GM18867 (cell line): ENCODE results near the gene CLEC7A.

Experiments used
- ATAC-seq: cut with Tn5 transposase; IDR thresholded peaks from one replicate; pipeline ENCODE4 v1.9.1; 2021; ENCODE audit warnings: mild to moderate bottlenecking, moderate library complexity; ENCODE audit not compliant: unreplicated experiment

The CLEC7A gene

DNA sequence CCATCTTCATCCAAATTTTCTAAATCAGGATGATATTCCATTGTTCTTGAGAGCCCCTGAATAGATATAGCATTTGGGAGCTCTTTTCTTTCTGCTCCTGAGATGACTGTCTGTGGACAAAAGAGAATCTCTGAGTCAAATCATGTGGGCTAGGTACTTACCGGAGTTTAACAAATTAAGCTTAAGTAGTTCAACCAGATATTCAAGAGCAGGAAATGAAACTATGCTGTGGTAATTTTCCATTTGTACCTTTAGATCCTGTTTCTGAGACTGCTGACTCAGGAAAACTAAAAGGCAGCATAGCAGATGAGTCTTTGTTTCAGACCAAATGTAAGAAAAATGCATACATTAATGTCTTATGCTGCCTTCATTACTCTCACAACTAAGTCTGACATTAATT, at the start of gene CLEC7A:
Gene CLEC7A (minus strand): TSS at position 158 of the 400 bp plus-strand sequence. CDS start 117 bp downstream, at position 41.
- peak; percentile 85 for ATAC-seq

DNA sequence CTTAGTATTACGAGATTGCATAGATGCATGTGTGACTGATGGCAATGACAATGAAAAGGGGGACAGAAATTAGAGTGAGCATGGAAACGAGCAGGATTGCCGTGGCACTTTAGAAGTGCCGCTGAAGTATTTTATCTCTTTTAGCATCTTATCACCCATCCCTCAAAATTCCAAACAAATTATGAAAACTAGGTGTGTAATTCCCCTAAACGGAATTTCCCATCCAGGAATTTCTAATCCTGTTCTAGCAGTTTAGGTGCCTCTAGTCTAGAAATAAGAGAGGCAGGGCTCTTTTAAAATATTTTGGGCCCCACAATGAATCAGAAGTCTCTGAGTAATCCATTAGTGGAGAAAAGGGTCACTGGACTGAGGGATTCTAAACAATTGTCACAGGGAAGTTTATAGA, 49.8 kb upstream of the CLEC7A start:
- no peak for ATAC-seq

DNA sequence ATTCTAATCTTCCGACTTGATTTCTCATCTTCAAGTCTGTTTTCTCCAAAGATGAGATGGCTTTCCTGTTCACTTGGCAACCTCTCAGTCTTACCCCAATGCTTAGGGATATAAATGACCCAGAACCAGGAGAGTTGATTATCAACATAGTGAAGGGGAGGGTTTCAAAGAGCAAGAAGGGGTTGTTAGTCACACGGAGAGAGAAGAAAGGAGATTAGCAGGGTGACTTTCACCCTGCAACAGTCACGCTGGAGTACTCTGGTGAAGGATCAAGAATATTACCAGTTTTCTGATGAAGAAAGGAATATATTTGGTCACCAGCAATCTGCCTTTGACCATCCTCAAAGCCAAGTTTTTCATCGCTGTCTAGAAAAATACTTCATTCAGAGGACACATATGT, 48.8 kb upstream of the CLEC7A start, which contains the start of gene TMEM52B:
Gene TMEM52B (plus strand): TSS at position 212 of the 400 bp plus-strand sequence. CDS start 543 bp downstream, outside the sequence.
- ATAC-seq = no peak

DNA sequence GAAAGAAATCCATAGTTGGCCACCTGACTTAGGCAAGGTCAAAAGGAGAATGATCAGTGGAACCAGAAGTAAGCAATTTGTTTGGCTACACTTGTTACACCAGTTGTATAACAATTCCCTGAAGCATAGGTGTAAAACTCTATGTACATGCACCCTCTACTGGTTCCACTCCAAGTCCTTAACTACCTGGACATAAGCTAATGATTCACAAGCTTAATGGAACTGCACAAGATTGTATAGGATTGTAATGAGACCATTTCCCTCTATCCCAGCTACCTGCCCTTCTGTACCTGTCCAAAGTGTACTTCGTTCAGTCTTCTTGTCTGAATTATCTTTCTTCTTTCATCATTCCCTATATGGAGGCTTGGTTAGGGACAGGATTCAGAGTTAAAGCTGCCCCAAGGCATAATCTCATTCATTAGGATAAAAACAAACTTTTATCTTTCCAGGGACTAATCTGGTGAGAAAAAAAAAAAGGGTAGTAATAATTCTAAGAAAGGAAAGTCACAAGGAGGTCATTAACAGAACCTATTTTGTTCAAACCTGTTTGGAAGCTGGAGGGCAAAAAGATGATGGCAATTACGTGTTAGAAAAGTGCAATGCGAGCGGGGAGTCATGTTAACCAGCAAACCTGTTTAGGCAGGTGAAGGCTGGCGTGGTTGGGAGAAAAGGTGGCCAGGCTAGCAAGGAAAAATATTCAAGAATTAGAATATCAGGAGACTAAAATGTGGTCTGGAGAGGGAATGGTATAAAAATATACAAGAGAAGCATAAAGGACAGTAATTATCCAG, 46.0 kb upstream of the CLEC7A start:
- no peak for ATAC-seq

DNA sequence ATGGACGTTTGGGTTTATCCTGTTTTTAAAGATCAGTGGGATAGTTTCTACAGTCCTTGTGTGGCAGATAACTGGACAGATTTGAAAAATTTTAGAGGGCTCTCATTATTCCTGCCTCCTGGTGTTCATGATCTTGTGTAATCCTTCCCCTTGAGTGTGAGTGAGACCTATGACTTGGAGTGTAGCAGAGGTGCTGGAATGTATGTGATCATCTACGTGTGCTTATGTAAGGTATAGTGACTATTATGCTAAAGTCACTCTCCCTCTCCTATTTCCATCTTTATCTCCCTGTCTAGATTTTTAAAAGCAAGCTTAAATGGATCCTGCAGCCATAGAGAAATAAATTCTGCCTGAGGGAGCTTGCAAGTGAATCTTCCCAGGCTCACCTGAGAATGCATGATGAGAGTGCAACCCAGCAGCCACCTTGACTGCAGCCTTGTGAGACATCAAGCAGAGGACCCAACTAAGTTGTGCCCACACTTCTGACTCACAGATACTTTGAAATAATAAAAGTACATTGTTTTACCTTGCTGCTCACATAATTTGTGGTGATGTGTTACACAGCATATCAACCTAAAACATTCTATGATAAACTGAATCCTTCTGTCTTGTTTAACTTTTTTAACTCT, 45.1 kb upstream of the CLEC7A start:
- no peak for ATAC-seq

DNA sequence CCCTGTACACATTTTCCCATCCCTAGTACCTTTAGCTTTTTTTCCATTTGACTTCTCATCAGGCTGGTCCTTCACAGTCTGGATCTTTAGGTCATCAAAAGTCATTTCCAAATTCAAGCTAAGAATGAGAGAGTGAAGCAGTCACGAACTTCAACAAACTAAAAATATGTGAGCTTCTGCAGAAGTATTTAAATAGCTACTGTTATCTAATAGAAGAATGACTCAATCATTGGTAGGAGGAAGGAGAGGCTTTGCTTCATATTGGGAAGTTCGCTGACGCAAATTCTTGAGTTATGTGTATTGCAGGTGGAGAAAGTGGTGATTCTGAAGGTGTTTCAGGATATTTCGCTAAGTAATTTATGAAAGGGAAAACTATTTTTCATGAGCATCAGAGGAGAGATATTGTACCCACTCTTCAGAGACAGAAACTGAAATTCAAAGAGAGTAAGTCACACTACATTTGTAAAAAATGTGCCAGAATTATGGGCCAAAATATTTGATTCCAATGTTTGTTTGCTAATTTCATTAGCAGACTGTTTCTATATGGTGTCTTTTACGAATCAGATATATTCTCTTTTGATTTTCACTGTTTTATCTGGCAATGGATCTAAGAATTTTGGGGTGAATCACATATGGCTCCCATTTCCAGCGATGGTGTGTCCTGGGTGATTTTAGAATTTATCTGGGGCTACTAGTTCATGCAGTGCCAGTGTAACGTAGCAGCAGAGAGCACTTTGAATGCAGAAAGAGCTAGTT, 42.2 kb upstream of the CLEC7A start, which contains the start of gene OLR1:
Gene OLR1 (minus strand): TSS at position 160 of the 756 bp plus-strand sequence. CDS start 55 bp downstream, at position 105.
- no peak for ATAC-seq

DNA sequence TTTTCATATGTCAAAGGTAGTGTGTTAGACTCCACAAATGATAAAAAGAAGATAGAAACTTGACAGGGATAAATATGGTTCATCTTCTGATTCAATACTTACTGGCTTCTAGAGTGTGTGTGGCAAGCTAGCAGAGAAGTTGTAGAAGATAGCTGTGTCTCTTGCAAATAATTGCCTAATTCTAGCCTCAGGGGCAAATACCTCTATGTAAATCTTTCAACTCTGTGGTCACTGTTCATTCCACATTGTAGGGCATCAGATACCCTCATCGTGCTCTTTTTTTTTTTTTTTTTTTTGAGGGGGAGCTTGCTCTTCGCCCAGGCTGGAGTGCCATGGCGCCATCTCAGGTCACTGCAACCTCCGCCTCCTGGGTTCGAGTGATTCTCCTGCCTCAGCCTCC, 40.2 kb upstream of the CLEC7A start:
- no peak for ATAC-seq

DNA sequence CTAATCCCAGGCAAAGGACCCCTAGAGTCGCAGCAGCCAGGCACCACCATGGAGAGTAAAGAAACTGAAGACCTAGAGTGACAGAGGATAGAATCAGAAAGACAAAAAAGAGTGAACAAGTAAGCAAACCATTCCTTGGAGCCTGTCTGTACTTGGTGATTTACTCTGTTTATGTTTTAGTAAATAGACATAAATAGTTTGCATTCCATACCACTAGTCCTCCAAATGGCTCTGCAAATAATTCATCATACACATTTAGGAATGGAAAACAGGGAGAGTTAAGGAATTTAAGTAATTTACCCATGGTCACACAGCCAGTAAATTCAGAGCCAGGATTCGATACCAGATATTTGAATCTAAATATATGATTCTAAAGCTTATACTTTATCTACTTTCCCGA, 39.1 kb upstream of the CLEC7A start:
- no peak for ATAC-seq

DNA sequence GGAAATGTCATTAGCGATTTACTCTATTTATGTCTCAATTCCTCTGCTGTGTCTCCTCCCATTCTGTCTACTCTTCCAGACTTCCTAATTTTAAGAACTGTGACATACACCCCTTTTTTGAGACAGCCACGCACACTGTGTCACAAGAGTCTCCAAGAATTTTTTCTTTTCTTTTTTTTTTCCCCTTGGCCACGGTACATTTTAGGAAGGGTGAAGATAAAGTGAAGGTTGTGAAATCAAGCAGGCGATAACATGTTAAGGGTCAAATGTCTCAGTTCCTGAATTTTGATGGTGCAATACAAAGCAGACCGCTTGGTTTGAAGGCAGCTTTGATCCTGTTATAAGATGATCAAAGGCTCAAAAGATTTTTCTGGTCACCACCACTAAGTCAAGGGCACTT, 37.6 kb upstream of the CLEC7A start:
- no peak for ATAC-seq

DNA sequence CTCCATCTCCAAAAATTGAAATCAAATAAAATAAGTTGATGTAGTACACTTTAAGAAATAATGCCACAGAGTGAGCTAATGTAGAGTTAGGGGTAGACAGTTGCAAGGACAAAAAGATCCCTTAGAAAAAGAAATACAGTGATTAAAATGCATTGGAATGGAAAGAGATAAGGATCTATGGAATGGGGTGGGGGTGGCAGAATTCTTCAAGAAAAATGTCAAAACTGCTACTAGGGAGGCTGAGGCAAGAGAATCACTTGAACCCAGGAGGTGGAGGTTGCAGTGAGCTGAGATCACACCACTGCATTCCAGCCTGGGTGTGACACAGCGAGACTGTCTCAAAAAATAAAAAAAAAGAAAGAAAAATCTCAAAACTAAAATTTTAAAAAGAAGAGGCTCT, 35.4 kb upstream of the CLEC7A start:
- no peak for ATAC-seq

DNA sequence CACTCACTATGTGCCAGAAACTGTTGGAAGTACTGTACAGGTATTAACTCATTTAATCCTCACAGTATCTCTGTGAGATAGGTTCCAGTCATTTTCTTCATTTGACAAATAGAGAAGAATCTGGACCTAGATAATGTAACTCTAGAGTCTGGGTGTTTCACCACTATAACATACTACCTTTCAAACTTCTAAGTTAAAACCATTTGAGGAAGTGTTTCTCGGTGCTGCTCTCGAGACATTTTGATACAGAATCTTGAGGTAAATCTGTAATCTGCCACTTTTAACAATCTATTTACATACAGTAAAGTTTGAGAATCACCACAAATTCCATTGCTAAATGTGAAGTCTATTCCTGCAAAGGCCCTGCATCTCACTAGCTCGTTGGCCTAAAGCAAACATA, 33.1 kb upstream of the CLEC7A start:
- ATAC-seq = no peak

DNA sequence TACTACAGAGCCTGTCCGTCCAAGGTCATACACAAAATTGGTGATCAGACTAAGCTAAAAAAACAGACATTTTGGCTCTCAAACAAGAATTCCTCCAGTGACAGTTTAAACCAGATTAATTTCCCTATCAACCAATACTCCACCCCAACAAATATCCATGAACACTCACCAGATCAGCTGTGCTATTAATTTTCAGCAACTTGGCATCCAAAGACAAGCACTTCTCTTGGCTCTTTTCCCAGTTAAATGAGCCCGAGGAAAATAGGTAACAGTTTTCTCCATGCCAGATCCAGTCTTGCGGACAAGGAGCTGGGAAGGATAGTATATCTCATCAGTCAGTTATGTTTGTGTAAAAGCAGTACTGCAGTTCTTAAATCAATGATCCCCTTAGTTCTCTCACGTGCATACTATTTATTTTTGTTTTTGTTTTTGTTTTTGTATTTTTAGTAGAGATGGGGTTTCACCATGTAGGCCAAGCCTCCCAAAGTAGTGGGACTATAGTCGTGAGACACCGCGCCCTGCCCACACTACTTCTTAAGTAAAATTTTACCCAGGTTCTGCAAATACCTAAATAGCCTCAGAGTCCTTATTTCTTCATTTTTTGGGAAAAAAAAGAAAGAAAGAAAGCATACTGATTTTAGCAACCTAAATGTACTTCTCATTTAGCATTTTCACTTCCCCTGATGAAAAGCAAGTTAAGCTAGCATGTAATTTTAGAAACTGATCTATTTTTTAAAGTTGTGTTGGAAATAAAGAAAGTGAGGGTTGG, 30.8 kb upstream of the CLEC7A start:
- ATAC-seq = no peak

DNA sequence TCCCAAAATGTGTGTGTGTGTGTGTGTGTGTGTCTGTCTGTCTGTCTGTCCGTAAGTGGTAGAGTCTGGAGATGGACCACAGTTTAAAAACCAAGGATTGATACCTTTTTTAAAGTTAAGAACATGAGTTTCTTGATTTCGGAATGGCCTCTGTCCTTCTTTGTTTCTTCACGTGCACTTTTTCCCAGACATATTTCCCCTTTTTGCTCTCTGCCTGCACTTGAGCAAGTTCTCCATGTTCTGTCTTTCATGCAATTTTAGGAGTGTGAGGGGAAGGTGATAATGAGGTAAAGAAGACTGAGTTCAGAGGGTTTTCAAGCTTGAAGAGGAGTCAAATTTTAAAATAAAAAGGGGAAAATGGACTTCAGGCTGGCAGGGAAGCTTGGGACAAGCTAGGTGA, 29.3 kb upstream of the CLEC7A start:
- ATAC-seq = no peak

DNA sequence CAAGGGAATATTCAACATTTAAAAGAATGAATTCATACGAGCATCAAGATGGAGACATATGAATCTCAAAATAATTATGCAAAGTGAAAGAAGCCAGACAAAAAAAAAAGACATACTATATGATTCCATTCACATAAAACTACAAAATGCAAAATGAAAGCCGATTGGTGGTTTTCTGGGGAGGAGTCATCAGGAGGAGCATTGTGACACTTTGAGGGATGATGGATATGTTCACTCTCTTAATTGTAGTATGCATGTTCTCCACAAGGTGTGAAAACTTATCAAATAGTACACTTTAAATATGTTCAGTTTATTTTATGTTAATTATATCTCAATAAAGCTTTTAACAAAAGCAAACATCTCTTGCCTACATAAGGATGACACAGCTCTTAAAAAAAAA, 28.4 kb upstream of the CLEC7A start:
- ATAC-seq = no peak

DNA sequence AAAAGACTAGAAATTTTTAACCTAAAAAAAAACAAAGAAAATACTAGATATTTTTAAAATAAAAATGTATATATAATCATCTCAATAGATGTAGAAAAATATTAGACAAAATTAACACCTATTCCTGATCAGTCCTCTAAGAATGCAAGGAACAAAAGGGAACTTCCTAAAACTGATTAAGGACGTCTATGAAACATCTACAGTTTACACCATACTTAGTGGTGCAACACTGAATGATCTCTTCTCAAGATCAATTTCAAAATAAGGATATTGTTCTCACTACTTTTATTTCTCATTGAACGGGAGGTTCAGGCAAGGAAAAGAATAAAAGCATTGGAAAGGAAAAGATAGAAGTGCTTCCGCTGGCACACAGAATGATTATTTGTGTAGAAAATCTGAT, 26.0 kb upstream of the CLEC7A start:
- ATAC-seq = no peak

DNA sequence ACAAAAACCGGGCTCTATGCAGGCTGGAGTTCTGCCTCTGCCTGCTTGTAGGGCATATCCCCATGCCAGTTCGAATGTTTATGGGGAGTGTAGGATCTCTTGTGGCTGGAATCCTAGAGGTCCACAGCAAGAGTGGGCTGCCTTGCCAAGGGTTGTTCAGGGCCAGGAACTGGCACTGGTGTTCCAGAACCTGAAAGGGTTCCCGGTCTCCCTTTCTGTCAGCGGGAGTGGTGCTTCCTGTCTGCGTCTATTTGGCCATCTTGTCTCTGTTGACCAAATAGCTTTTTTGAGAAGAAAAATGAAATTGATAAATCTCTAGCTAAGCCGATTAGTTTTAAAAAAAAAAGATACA, 24.1 kb upstream of the CLEC7A start:
- ATAC-seq = peak; percentile 18

DNA sequence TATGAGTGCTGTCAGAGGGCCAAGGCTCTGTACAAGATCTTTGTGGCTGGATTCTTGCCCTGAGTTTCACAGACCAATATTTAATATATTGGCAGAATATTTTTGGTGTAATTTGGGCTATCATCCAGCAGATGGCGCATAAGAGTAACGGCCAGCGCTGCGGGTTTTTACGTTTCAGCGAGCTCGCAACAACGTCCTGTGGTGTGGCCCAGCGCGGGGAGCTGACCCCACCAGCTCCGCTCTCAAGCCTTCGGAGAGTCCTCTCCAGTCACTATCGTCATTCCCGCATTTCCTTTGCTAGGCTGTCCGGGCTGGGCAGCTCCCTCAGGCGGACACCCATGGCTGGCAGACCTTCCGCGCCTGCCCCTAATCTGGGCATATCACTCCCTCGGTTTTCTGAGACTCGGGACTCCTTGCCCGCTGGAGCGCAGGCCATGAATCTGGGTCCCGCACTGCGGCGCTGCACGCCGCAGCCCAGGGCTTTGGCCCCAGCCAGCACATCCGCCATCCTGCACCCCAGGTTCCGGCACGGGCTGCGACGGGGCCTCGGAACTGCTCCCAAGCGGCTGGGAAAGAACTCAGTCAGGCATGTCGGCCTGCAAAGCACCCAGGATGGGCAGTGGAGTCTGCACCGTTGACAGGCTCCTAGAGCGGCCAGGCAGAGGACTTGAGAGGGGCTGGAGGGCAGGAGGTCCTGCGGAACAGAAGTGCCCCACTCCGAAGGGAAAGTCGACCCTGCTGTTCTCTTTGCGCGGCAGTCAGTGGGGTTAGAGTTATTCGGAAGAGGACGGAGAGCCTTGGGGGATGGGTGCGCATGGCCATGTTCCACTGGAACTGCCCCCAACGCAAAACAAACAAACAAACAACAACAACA, 23.5 kb upstream of the CLEC7A start:
- peak; percentile 63 for ATAC-seq

DNA sequence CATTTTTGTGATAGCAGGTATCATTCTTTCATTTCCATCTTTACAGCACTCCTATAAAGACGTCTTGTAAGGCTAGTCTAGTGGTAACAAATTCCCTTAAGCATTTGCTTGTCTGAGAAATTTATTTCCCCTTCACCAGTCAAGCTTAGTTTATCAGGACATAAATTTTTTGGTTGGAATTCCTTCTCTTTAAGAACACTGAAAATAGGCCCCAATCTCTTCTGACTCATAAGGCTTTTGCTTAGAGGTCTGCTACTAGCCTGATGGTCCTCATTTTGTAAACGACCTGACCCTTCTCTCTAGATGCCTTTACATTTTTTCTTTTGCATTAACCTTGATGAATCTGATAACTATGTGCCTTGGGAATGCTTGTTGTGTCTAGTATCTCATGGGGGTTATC, 21.6 kb upstream of the CLEC7A start:
- ATAC-seq = no peak

DNA sequence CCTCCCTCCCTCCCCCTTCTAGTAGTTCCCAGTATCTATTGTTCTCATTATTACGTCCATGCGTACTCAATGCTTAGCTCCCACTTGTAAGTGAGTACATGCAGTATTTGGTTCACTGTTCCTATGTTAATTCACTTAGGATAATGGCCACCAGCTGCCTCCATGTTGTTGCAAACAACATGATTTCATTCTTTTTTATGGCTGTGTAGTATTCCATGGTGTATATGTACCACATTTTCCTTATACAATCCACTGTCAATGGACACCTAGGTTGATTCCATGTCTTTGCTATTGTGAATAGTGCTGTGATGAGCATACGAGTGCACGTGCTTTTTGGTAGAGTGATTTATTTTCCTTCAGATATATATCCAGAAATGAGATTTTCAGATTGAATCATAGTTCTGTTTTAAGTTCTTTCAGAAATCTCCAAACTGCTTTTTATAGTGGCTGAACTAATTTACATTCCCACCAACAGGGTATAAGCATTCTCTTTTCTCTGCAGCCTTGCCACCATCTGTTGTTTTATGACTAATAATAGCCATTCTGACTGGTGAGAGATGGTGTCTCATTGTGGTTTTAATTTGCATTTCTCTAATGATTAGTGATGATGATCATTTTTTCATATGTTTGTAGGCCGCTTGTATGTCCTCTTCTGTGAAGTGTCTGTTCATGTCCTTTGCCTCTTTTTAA, 17.9 kb upstream of the CLEC7A start:
- peak; percentile 87 for ATAC-seq
